ENCODE results near the gene ANKRD53. TPM values are rescaled to one million over a fixed set of nuclear protein-coding genes. Genes with fewer than 3 reads are reported as not detected.
A peak's percentile ranks its signal among the peaks of the same experiment; 100 is the strongest.

The ANKRD53 gene
- total and polyA plus RNA-seq, 2 donors (not counting 1 experiment from before 2014, with no cell fraction given) = 0.84 TPM

GRCh38 chr2:70948337-70949003 lies 30.0 kb upstream of the ANKRD53 start:
- ATAC-seq (ENCODE audit: low read depth) = peak; percentile 99
- Histone ChIP-seq H3K27ac (ENCODE audit: low read length in 2 of 2) (no peak overlapping the region), H3K36me3 (replicated peaks in 1 of 2; ENCODE audit: control extremely low read depth in 1 of 2, control insufficient read depth in 1 of 2, extremely low read depth in 1 of 2, insufficient read depth in 2 of 2, low read length in 1 of 2) (no peaks in the 10 kb centered on the region), H3K4me2 (replicated peaks; ENCODE audit: low read depth, low read length, poor library complexity, severe bottlenecking) (peak overlapping the region; percentile 68), H2AFZ (ENCODE audit: insufficient read depth, low read depth, low read length, poor library complexity, severe bottlenecking) (peak overlapping the region; percentile 74), H3K79me2 (ENCODE audit: control insufficient read depth, insufficient read depth, low read length) (no peaks in the 10 kb centered on the region), H3K4me3 (ENCODE audit: control extremely low read depth in 1 of 5, extremely low read depth in 1 of 5, insufficient read depth in 1 of 5, low read depth in 2 of 5, low read length in 4 of 5) (peak overlapping the region in 3 of 5 experiments; percentile 30 to 41 (median 39)), H3K4me1 (ENCODE audit: control insufficient read depth in 2 of 2, insufficient read depth in 2 of 2, low read length in 2 of 2) (peaks cover 13 to 14% of the 10 kb centered on the region in 2 donors), H3K27me3 (replicated peaks in 1 of 4; ENCODE audit: control extremely low read depth in 1 of 4, control insufficient read depth in 3 of 4, insufficient read depth in 4 of 4, low read length in 3 of 4) (peaks cover 0 to 20% (median 11%) of the 10 kb centered on the region in 4 experiments), H3K9me3 (ENCODE audit: control extremely low read depth in 1 of 3, control insufficient read depth in 2 of 3, insufficient read depth in 1 of 3, low read length in 2 of 3) (no peaks in the 10 kb centered on the region), H3K9ac (ENCODE audit: low read length) (peak overlapping the region; percentile 28), H4K20me1 (ENCODE audit: control insufficient read depth, insufficient read depth, low read length, poor library complexity, severe bottlenecking) (no peaks in the 10 kb centered on the region)
- CTCF ChIA-PET = interaction anchor here (1.0 to 3.9 kb wide), 20 partner anchors 9 to 644 kb away, joined by 3 to 51 read pairs (median 6); partner anchors contain the start of genes ANKRD53 and FIGLA
- H3K27ac Mint-ChIP-seq = no peak overlapping the region
- intact Hi-C loops (cut with micrococcal nuclease) = loop anchor here (1.0 to 5.0 kb wide), 3 partner anchors 77 to 291 kb away; no protein-coding TSS in a partner anchor
- H3K9me3 Mint-ChIP-seq (ENCODE audit: insufficient read depth) = no peaks in the 10 kb centered on the region
- peak overlapping the region; percentile 86 for H3K4me3 Mint-ChIP-seq
- peaks cover 25% of the 10 kb centered on the region for H3K27me3 Mint-ChIP-seq
- POLR2A ChIA-PET = interaction anchor here (0.6 kb wide), 1 partner anchor 31 kb away, joined by 5 read pairs; no protein-coding TSS in a partner anchor
- peaks cover 11% of the 10 kb centered on the region for H3K4me1 Mint-ChIP-seq
- TF ChIP-seq, protein P1, sequence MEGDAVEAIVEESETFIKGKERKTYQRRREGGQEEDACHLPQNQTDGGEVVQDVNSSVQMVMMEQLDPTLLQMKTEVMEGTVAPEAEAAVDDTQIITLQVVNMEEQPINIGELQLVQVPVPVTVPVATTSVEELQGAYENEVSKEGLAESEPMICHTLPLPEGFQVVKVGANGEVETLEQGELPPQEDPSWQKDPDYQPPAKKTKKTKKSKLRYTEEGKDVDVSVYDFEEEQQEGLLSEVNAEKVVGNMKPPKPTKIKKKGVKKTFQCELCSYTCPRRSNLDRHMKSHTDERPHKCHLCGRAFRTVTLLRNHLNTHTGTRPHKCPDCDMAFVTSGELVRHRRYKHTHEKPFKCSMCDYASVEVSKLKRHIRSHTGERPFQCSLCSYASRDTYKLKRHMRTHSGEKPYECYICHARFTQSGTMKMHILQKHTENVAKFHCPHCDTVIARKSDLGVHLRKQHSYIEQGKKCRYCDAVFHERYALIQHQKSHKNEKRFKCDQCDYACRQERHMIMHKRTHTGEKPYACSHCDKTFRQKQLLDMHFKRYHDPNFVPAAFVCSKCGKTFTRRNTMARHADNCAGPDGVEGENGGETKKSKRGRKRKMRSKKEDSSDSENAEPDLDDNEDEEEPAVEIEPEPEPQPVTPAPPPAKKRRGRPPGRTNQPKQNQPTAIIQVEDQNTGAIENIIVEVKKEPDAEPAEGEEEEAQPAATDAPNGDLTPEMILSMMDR (IDR thresholded peaks at IDR 0.05) = peak; percentile 84
- TF ChIP-seq EZH2 (IDR thresholded peaks at IDR 0.05; ENCODE audit: borderline replicate concordance, insufficient read depth, low read depth, low read length, poor library complexity, severe bottlenecking) = no peak
- WGBS (ENCODE audit: insufficient coverage) = 8% methylated on average over 22 of the region's 27 CpGs
- DNase-seq = peak; percentile 83

DNA sequence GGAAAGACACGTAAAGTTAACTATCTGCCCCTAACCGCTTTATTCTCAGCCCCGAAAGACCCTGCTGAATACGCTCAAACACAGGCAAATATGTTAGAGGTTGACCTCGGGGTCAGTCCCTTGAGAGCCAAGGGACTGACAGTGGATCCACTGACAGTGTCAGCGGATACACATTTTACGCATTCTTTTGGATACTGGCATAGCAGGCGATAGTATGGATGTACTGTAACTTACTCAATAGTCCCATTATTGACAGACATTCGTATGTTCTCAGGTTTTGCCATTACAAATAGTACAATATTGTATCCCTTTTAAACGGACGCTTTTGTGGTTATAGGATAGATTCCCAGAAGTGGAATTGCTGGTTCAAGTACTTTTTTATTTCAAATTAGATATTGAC lies 29.3 kb upstream of the ANKRD53 start:
- ChIA-PET CTCF (interaction anchor here (1.0 to 3.9 kb wide), 19 partner anchors 9 to 645 kb away, joined by 3 to 51 read pairs (median 6); partner anchors contain the start of genes ANKRD53 and FIGLA), POLR2A (no interaction called here)
- Histone ChIP-seq H3K9ac (ENCODE audit: low read length) (no peak overlapping the region), H3K4me2 (replicated peaks; ENCODE audit: low read depth, low read length, poor library complexity, severe bottlenecking) (no peak overlapping the region), H3K4me1 (ENCODE audit: control insufficient read depth in 2 of 2, insufficient read depth in 2 of 2, low read length in 2 of 2) (peaks cover 13 to 14% of the 10 kb centered on the region in 2 donors), H3K79me2 (ENCODE audit: control insufficient read depth, insufficient read depth, low read length) (no peaks in the 10 kb centered on the region), H3K4me3 (ENCODE audit: control extremely low read depth in 1 of 5, extremely low read depth in 1 of 5, insufficient read depth in 1 of 5, low read depth in 2 of 5, low read length in 4 of 5) (no peak overlapping the region), H3K36me3 (replicated peaks in 1 of 2; ENCODE audit: control extremely low read depth in 1 of 2, control insufficient read depth in 1 of 2, extremely low read depth in 1 of 2, insufficient read depth in 2 of 2, low read length in 1 of 2) (no peaks in the 10 kb centered on the region), H3K9me3 (ENCODE audit: control extremely low read depth in 1 of 3, control insufficient read depth in 2 of 3, insufficient read depth in 1 of 3, low read length in 2 of 3) (no peaks in the 10 kb centered on the region), H2AFZ (ENCODE audit: insufficient read depth, low read depth, low read length, poor library complexity, severe bottlenecking) (no peak overlapping the region), H4K20me1 (ENCODE audit: control insufficient read depth, insufficient read depth, low read length, poor library complexity, severe bottlenecking) (no peaks in the 10 kb centered on the region), H3K27ac (ENCODE audit: low read length in 2 of 2) (no peak overlapping the region), H3K27me3 (replicated peaks in 1 of 4; ENCODE audit: control extremely low read depth in 1 of 4, control insufficient read depth in 3 of 4, insufficient read depth in 4 of 4, low read length in 3 of 4) (peaks cover 0 to 16% (median 12%) of the 10 kb centered on the region in 4 experiments)
- no peak for ATAC-seq (ENCODE audit: low read depth)
- intact Hi-C loops (cut with micrococcal nuclease) = loop anchor here (5.0 kb wide), 1 partner anchor 292 kb away; no protein-coding TSS in a partner anchor
- DNase-seq = no peak
- TF ChIP-seq, protein P1 (IDR thresholded peaks at IDR 0.05) = no peak
- TF ChIP-seq EZH2 (IDR thresholded peaks at IDR 0.05; ENCODE audit: borderline replicate concordance, insufficient read depth, low read depth, low read length, poor library complexity, severe bottlenecking) = no peak
- Mint-ChIP-seq H3K4me3 (peak overlapping the region; percentile 13), H3K9me3 (ENCODE audit: insufficient read depth) (no peaks in the 10 kb centered on the region), H3K4me1 (peaks cover 11% of the 10 kb centered on the region), H3K27me3 (peaks cover 19% of the 10 kb centered on the region), H3K27ac (no peak overlapping the region)
- 84% methylated on average over 6 of the region's 11 CpGs for WGBS (ENCODE audit: insufficient coverage)
